Endothelial cell of umbilical vein (primary cell): ENCODE measurements around the gene MYO16. TPM values are rescaled to one million over a fixed set of nuclear protein-coding genes. Genes with fewer than 3 reads are reported as not detected.

Experiments used
- BruUV-seq: library from RNA; stranded (reverse); fragments of 400-500 nt; replicated peaks from 2 replicates; lab custom pipeline; 2021; lab: Mats Ljungman, UMichigan
- CTCF ChIA-PET: fragments of 300-600, 350-600 bp; sonication (Branson Sonifier 250); formaldehyde crosslinking; loops from one replicate; lab custom pipeline; 2021; ENCODE audit warnings: antibody characterized with exemption, inconsistent platforms; lab: Charles Lee
- POLR2A ChIA-PET: fragments of 300-600, 350-600 bp; sonication (Branson Sonifier 250); formaldehyde crosslinking; loops from one replicate; lab custom pipeline; 2021; ENCODE audit warnings: antibody characterized with exemption, inconsistent platforms; lab: Charles Lee
- DNase-seq: peaks from one replicate; pipeline ENCODE4 v3.0.0-alpha.2; 2011; ENCODE audit warnings: low read depth, low spot score
- FAIRE-seq: peaks from 2 replicates; lab custom pipeline; 2011; peaks lifted over from hg19 to GRCh38; lab: Jason Lieb, UNC
- H2AFZ ChIP-seq: 2 replicates; pipeline ENCODE4 v1.6.0; 2012; ENCODE audit warnings: low read depth, low read length, control low read depth, inconsistent platforms
- H3K27ac ChIP-seq: 2 replicates; pipeline ENCODE4 v1.5.1; 2011; ENCODE audit warnings: low read depth, mild to moderate bottlenecking, control low read depth, low read length, moderate library complexity; ENCODE audit not compliant: insufficient read depth
- H3K27me3 ChIP-seq, 2 experiments: 2 replicates each; pipeline versions ENCODE4 v1.6.0 to v1.6.1; 2011; ENCODE audit warnings: low read length in 2 of 2, mixed read lengths in 1 of 2; ENCODE audit not compliant: control insufficient read depth in 2 of 2, insufficient read depth in 2 of 2
- H3K36me3 ChIP-seq, 2 experiments: 2 replicates in 1 of 2; 3 replicates in 1 of 2; pipeline ENCODE4 v1.5.1; 2011; ENCODE audit warnings: low read length in 2 of 2, mild to moderate bottlenecking in 1 of 2, moderate library complexity in 1 of 2; ENCODE audit not compliant: control insufficient read depth in 2 of 2, insufficient read depth in 2 of 2; ENCODE audit errors: extremely low read depth in 1 of 2
- H3K4me1 ChIP-seq: 3 replicates; pipeline ENCODE4 v1.5.1; 2011; ENCODE audit warnings: mild to moderate bottlenecking, low read length; ENCODE audit not compliant: control insufficient read depth, insufficient read depth; ENCODE audit errors: extremely low read depth
- H3K4me2 ChIP-seq: 2 replicates; pipeline ENCODE4 v1.6.1; 2011; ENCODE audit warnings: low read length, control low read depth, mixed read lengths; ENCODE audit not compliant: insufficient read depth
- H3K4me3 ChIP-seq, 3 experiments: fragments of 200-600 bp in 1 of 3; sonication (generic), shearing (Covaris generic) in 1 of 3; replicated peaks in 1 of 3; 2 replicates each; pipeline ENCODE4 v1.5.1; 2011 to 2016; ENCODE audit warnings: control low read depth in 3 of 3, low read length in 3 of 3, mild to moderate bottlenecking in 2 of 3, inconsistent platforms in 1 of 3, low read depth in 1 of 3, moderate library complexity in 1 of 3; ENCODE audit not compliant: insufficient read depth in 1 of 3
- H3K79me2 ChIP-seq: 2 replicates; pipeline ENCODE4 v1.6.0; 2012; ENCODE audit warnings: low read length, inconsistent platforms; ENCODE audit not compliant: control insufficient read depth, insufficient read depth
- H3K9ac ChIP-seq: replicated peaks from 2 replicates; pipeline ENCODE3; 2011; ENCODE audit warnings: low read length, control low read depth; ENCODE audit not compliant: insufficient read depth; ENCODE audit errors: extremely low read depth
- H3K9me1 ChIP-seq: replicated peaks from 3 replicates; pipeline ENCODE4 v1.6.0; 2011; ENCODE audit warnings: mild to moderate bottlenecking, low read length; ENCODE audit not compliant: control insufficient read depth, insufficient read depth; ENCODE audit errors: extremely low read depth
- H3K9me3 ChIP-seq: replicated peaks from 2 replicates; pipeline ENCODE4 v1.5.1; 2012; ENCODE audit warnings: low read length, inconsistent platforms; ENCODE audit not compliant: control insufficient read depth, insufficient read depth
- H4K20me1 ChIP-seq: replicated peaks from 2 replicates; pipeline ENCODE3; 2011; ENCODE audit warnings: mild to moderate bottlenecking, low read length; ENCODE audit not compliant: control insufficient read depth, insufficient read depth; ENCODE audit errors: extremely low read depth
- EZH2 ChIP-seq: IDR thresholded peaks from 2 replicates; pipeline ENCODE4 v1.6.1; 2012; ENCODE audit warnings: borderline replicate concordance, low read depth, mild to moderate bottlenecking, moderate library complexity, low read length, inconsistent platforms; ENCODE audit not compliant: severe bottlenecking
- FOS ChIP-seq: IDR thresholded peaks from 2 replicates; pipeline ENCODE4 v1.6.1; 2011; ENCODE audit warnings: mild to moderate bottlenecking, low read length, moderate library complexity, borderline replicate concordance; ENCODE audit not compliant: insufficient read depth
- GATA2 ChIP-seq: IDR thresholded peaks from 2 replicates; pipeline ENCODE4 v1.7.0; 2011; ENCODE audit warnings: low read depth, mild to moderate bottlenecking, moderate library complexity, mixed read lengths, low read length; ENCODE audit not compliant: insufficient read length, insufficient read depth
- JUN ChIP-seq: IDR thresholded peaks from 2 replicates; pipeline ENCODE4 v1.6.1; 2011; ENCODE audit warnings: borderline replicate concordance, low read depth; ENCODE audit not compliant: insufficient read length, insufficient read depth
- MYC ChIP-seq: IDR thresholded peaks from one replicate; pipeline ENCODE4 v1.6.1; 2011; ENCODE audit warnings: mild to moderate bottlenecking, low read depth, low read length
- POLR2A ChIP-seq: IDR thresholded peaks from 2 replicates; pipeline ENCODE4 v1.6.1; 2012; ENCODE audit warnings: low read depth, mild to moderate bottlenecking, control low read depth, low read length
- POLR2AphosphoS5 ChIP-seq: IDR thresholded peaks from 2 replicates; pipeline ENCODE4 v1.6.1; 2012; ENCODE audit warnings: low read depth, mild to moderate bottlenecking, control low read depth, low read length, moderate library complexity; ENCODE audit not compliant: insufficient read depth
- dilution Hi-C: fragments of 300-500 bp; cut with MboI; formaldehyde crosslinking; loops from one replicate; pipeline ENCODE4 v1.15.0; 2019; ENCODE audit warnings: low sequenced_read_pairs; ENCODE audit not compliant: extremely low pct_ligation_motif_present
- intact Hi-C: fragments of 100-400 bp; cut with micrococcal nuclease; formaldehyde crosslinking; loops from one replicate; pipeline ENCODE4 v1.10.0; 2022
- polyA plus RNA-seq, 4 experiments: library from polyadenylated mRNA; depleted of rRNA in 3 of 4; stranded (reverse) in 3 of 4; unstranded in 1 of 4; fragments of >200 nt; gene quantifications; 2 replicates each; pipeline versions ENCODE4 v1.2.1 to v1.2.3, GENCODE V29; 2011 to 2012; ENCODE audit warnings: missing spikeins in 1 of 4
- total RNA-seq: library from RNA; stranded (reverse); gene quantifications from 2 replicates; pipeline ENCODE4 v1.2.3, GENCODE V29; 2021
- TF ChIP-seq, protein P1 (sequence below), 2 donors: IDR thresholded peaks; 1 replicate in 1 of 2; 2 replicates in 1 of 2; pipeline ENCODE4 v1.5.1; 2011; ENCODE audit warnings: low read length in 2 of 2, mild to moderate bottlenecking in 2 of 2, moderate library complexity in 2 of 2, control low read depth in 1 of 2, inconsistent platforms in 1 of 2, low read depth in 1 of 2; ENCODE audit not compliant: insufficient read depth in 1 of 2; ENCODE audit errors: extremely low read depth in 1 of 2
- TF ChIP-seq, protein P2 (sequence below): IDR thresholded peaks from 2 replicates; pipeline ENCODE4 v1.6.1; 2011; ENCODE audit not compliant: insufficient read depth, insufficient read length

Gene MYO16
- total and polyA plus RNA-seq, 2 donors (not counting 3 experiments of a cell fraction or from before 2014, with no cell fraction given) = 0.03 to 0.04 TPM

- H3K9me1 ChIP-seq = no peaks in the 10 kb centered on the region
- CTCF ChIA-PET = interaction anchor here (0.7 to 1.7 kb wide), 3 partner anchors 8 to 12 kb away, joined by 3 to 7 read pairs (median 5); no protein-coding TSS in a partner anchor
- dilution Hi-C loops = no loop called here
- no peak for TF ChIP-seq GATA2
- no peak for TF ChIP-seq POLR2A
- TF ChIP-seq MYC = no peak
- TF ChIP-seq, protein P1, sequence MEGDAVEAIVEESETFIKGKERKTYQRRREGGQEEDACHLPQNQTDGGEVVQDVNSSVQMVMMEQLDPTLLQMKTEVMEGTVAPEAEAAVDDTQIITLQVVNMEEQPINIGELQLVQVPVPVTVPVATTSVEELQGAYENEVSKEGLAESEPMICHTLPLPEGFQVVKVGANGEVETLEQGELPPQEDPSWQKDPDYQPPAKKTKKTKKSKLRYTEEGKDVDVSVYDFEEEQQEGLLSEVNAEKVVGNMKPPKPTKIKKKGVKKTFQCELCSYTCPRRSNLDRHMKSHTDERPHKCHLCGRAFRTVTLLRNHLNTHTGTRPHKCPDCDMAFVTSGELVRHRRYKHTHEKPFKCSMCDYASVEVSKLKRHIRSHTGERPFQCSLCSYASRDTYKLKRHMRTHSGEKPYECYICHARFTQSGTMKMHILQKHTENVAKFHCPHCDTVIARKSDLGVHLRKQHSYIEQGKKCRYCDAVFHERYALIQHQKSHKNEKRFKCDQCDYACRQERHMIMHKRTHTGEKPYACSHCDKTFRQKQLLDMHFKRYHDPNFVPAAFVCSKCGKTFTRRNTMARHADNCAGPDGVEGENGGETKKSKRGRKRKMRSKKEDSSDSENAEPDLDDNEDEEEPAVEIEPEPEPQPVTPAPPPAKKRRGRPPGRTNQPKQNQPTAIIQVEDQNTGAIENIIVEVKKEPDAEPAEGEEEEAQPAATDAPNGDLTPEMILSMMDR (IDR thresholded peaks at IDR 0.05; ENCODE audit: extremely low read depth in 1 of 2, insufficient read depth in 1 of 2, low read depth in 1 of 2, low read length in 2 of 2) = no peak
- TF ChIP-seq, protein P2, sequence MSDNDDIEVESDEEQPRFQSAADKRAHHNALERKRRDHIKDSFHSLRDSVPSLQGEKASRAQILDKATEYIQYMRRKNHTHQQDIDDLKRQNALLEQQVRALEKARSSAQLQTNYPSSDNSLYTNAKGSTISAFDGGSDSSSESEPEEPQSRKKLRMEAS = no peak
- FAIRE-seq (no peak), DNase-seq (no peak)
- H4K20me1 ChIP-seq = no peaks in the 10 kb centered on the region
- peaks cover 0 to 1% of the 10 kb centered on the region in 2 experiments for H3K27me3 ChIP-seq
- H3K9me3 ChIP-seq = no peaks in the 10 kb centered on the region
- POLR2A ChIA-PET = no interaction called here
- BruUV-seq = no TSS peak
- intact Hi-C loops = no loop called here
- no peak overlapping the region for H2AFZ ChIP-seq
- H3K4me1 ChIP-seq = no peaks in the 10 kb centered on the region
- no peaks in the 10 kb centered on the region for H3K36me3 ChIP-seq
- H3K4me2 ChIP-seq = no peak overlapping the region
- H3K27ac ChIP-seq = no peak overlapping the region
- no peaks in the 10 kb centered on the region for H3K79me2 ChIP-seq
- H3K9ac ChIP-seq = no peak overlapping the region
- no peak overlapping the region for H3K4me3 ChIP-seq
These were observed 274.2 kb downstream of the MYO16 start for GRCh38 chr13:108903613-108904012.

DNA sequence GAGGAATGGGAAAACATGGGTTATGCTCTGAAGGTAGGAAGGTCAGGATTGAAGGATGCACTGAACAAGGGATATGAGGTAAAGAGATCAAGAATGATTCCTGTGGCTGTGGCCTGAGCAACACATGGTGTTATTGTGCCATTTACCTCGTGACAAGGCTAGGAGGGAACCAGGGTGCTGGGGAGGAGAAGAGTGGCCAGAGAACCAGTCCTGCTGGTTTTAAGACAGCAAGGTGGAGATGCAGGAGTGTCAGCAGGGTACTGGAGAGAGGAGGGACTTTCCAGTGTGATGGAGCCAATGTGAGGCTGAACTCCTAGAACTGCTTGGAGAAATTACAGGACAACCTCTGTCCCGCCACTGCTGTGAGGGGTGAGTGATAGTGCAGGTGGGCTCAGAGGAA, 282.4 kb downstream of the MYO16 start:
- no peak overlapping the region for H3K4me2 ChIP-seq
- TF ChIP-seq, protein P2 = no peak
- TF ChIP-seq POLR2AphosphoS5 = no peak
- TF ChIP-seq GATA2 = no peak
- no peak for TF ChIP-seq POLR2A
- TF ChIP-seq EZH2 = no peak
- TF ChIP-seq JUN = no peak
- no peak for TF ChIP-seq MYC
- TF ChIP-seq, protein P1 (IDR thresholded peaks at IDR 0.05; ENCODE audit: extremely low read depth in 1 of 2, insufficient read depth in 1 of 2, low read depth in 1 of 2, low read length in 2 of 2) = no peak
- TF ChIP-seq FOS = no peak
- H3K36me3 ChIP-seq = no peaks in the 10 kb centered on the region
- H4K20me1 ChIP-seq = no peaks in the 10 kb centered on the region
- H2AFZ ChIP-seq = no peak overlapping the region
- peaks cover 21% of the 10 kb centered on the region for H3K4me1 ChIP-seq
- no peak overlapping the region for H3K27ac ChIP-seq
- DNase-seq (no peak), FAIRE-seq (no peak)
- intact Hi-C loops (no loop called here), dilution Hi-C loops (no loop called here)
- H3K9me1 ChIP-seq = no peaks in the 10 kb centered on the region
- CTCF ChIA-PET = interaction anchor here (0.7 kb wide), 1 partner anchor 17 kb away, joined by 3 read pairs; no protein-coding TSS in a partner anchor
- H3K27me3 ChIP-seq = no peaks in the 10 kb centered on the region
- BruUV-seq = no TSS peak
- POLR2A ChIA-PET = no interaction called here
- no peaks in the 10 kb centered on the region for H3K79me2 ChIP-seq
- no peak overlapping the region for H3K4me3 ChIP-seq
- H3K9ac ChIP-seq = no peak overlapping the region
- no peaks in the 10 kb centered on the region for H3K9me3 ChIP-seq
